HCT116 (cell line): ENCODE results near the gene FBH1.
"Not testable (repeated sequence)": the region's sequence is repeated elsewhere in the genome, so short reads cannot be mapped to it uniquely, and the experiment has no call there.

ENCODE experiments used
- CEBPB ChIP-seq: IDR thresholded peaks from 2 replicates; pipeline ENCODE4 v1.6.1; 2012; ENCODE audit warnings: low read depth
- CTCF ChIP-seq, 3 experiments: fragments of 200-600 bp in 1 of 3; sonication (generic) in 1 of 3; IDR thresholded peaks in 2 of 3; conservative IDR thresholded peaks in 1 of 3; 2 replicates each; pipeline ENCODE4 v1.5.1; 2012 to 2017; ENCODE audit warnings: low read depth in 2 of 3, low read length in 2 of 3, antibody characterized with exemption in 1 of 3, borderline replicate concordance in 1 of 3, control low read depth in 1 of 3, mild to moderate bottlenecking in 1 of 3, mixed read lengths in 1 of 3, mixed run types in 1 of 3, moderate library complexity in 1 of 3; ENCODE audit not compliant: insufficient read depth in 1 of 3
- EZH2 ChIP-seq: fragments of 200-600 bp; sonication (generic); IDR thresholded peaks from 2 replicates; pipeline ENCODE4 v1.6.1; 2017; ENCODE audit warnings: antibody characterized with exemption, mixed run types
- EZH2phosphoT487 ChIP-seq: fragments of 200-600 bp; IDR thresholded peaks from 2 replicates; pipeline ENCODE4 v1.6.1; 2018; ENCODE audit warnings: antibody characterized with exemption, borderline replicate concordance
- MAX ChIP-seq: IDR thresholded peaks from 2 replicates; pipeline ENCODE4 v1.6.1; 2012
- POLR2A ChIP-seq: IDR thresholded peaks from 2 replicates; pipeline ENCODE4 v1.7.0; 2011; ENCODE audit warnings: borderline replicate concordance; ENCODE audit not compliant: insufficient read depth, insufficient read length; ENCODE audit errors: extremely low read depth
- POLR2AphosphoS5 ChIP-seq: IDR thresholded peaks from 2 replicates; pipeline ENCODE4 v1.6.1; 2011; ENCODE audit warnings: mild to moderate bottlenecking, low read depth, low read length, moderate library complexity
- SP1 ChIP-seq: IDR thresholded peaks from 2 replicates; pipeline ENCODE4 v1.6.1; 2012; ENCODE audit warnings: low read depth
- TCF7L2 ChIP-seq: IDR thresholded peaks from 2 replicates; pipeline ENCODE4 v1.7.0; 2011; ENCODE audit warnings: borderline replicate concordance, inconsistent platforms; ENCODE audit not compliant: insufficient read depth, insufficient read length; ENCODE audit errors: extremely low read depth
- TF ChIP-seq, protein P1 (sequence below): IDR thresholded peaks from 2 replicates; pipeline ENCODE4 v1.6.1; 2012; ENCODE audit warnings: low read depth
- TF ChIP-seq, protein P2 (sequence below): IDR thresholded peaks from 2 replicates; pipeline ENCODE4 v1.6.1; 2012
- TF ChIP-seq, protein P3 (sequence below): IDR thresholded peaks from 2 replicates; pipeline ENCODE4 v1.6.1; 2011; ENCODE audit warnings: mild to moderate bottlenecking, low read length, moderate library complexity; ENCODE audit not compliant: insufficient replicate concordance; ENCODE audit errors: extremely low read depth

DNA sequence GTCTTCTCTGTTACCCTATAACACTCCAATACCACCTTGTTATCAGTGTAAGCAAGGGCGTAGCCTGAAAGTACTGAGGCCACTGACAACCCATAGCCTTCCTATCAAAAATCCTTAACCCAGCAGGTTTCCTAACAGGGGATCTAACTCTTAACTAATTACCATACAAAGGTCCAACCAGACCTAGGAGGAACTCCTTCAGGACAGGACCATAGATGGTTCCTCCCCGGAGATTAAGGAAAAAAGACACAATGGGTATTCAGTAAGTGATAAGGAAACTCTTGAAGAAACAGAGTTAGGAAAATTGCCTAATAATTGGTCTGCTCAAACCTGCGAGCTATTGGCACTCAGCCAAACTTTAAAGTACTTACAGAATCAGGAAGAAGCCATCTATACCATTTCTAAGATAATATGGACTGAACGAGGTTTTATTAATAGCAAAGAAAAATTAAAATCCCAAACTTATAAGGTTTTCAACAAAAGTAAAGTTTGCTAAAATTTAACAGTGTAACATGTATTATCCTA lies 22.9 kb upstream of the FBH1 start:
- TF ChIP-seq, protein P1, sequence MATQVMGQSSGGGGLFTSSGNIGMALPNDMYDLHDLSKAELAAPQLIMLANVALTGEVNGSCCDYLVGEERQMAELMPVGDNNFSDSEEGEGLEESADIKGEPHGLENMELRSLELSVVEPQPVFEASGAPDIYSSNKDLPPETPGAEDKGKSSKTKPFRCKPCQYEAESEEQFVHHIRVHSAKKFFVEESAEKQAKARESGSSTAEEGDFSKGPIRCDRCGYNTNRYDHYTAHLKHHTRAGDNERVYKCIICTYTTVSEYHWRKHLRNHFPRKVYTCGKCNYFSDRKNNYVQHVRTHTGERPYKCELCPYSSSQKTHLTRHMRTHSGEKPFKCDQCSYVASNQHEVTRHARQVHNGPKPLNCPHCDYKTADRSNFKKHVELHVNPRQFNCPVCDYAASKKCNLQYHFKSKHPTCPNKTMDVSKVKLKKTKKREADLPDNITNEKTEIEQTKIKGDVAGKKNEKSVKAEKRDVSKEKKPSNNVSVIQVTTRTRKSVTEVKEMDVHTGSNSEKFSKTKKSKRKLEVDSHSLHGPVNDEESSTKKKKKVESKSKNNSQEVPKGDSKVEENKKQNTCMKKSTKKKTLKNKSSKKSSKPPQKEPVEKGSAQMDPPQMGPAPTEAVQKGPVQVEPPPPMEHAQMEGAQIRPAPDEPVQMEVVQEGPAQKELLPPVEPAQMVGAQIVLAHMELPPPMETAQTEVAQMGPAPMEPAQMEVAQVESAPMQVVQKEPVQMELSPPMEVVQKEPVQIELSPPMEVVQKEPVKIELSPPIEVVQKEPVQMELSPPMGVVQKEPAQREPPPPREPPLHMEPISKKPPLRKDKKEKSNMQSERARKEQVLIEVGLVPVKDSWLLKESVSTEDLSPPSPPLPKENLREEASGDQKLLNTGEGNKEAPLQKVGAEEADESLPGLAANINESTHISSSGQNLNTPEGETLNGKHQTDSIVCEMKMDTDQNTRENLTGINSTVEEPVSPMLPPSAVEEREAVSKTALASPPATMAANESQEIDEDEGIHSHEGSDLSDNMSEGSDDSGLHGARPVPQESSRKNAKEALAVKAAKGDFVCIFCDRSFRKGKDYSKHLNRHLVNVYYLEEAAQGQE = not testable (repeated sequence)
- TF ChIP-seq CTCF (IDR thresholded peaks at IDR 0.05 in 2 of 3, conservative IDR thresholded peaks at IDR 0.05 in 1 of 3; ENCODE audit: borderline replicate concordance in 1 of 3, insufficient read depth in 1 of 3, low read depth in 2 of 3, low read length in 2 of 3); CEBPB; POLR2AphosphoS5; SP1; EZH2phosphoT487; EZH2; POLR2A; TCF7L2; MAX: not testable (repeated sequence)
- TF ChIP-seq, protein P2, sequence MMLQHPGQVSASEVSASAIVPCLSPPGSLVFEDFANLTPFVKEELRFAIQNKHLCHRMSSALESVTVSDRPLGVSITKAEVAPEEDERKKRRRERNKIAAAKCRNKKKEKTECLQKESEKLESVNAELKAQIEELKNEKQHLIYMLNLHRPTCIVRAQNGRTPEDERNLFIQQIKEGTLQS = not testable (repeated sequence)
- TF ChIP-seq, protein P3, sequence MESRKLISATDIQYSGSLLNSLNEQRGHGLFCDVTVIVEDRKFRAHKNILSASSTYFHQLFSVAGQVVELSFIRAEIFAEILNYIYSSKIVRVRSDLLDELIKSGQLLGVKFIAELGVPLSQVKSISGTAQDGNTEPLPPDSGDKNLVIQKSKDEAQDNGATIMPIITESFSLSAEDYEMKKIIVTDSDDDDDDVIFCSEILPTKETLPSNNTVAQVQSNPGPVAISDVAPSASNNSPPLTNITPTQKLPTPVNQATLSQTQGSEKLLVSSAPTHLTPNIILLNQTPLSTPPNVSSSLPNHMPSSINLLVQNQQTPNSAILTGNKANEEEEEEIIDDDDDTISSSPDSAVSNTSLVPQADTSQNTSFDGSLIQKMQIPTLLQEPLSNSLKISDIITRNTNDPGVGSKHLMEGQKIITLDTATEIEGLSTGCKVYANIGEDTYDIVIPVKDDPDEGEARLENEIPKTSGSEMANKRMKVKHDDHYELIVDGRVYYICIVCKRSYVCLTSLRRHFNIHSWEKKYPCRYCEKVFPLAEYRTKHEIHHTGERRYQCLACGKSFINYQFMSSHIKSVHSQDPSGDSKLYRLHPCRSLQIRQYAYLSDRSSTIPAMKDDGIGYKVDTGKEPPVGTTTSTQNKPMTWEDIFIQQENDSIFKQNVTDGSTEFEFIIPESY = not testable (repeated sequence)
